Type B pancreatic cell (in vitro differentiated cells): ENCODE data around the gene FAM120B. TPM values are rescaled to one million over a fixed set of nuclear protein-coding genes. Genes with fewer than 3 reads are reported as not detected.

Experiments
- DNase-seq: peaks from one replicate; pipeline ENCODE4 v3.0.0; 2021; ENCODE audit warnings: mixed read lengths; ENCODE audit not compliant: unreplicated experiment; ENCODE audit errors: extremely low spot score
- H3K27ac Mint-ChIP-seq: 2 replicates; pipeline ENCODE4 v1.8.0; 2021; ENCODE audit warnings: mild to moderate bottlenecking, mixed read lengths
- H3K27me3 Mint-ChIP-seq: 2 replicates; pipeline ENCODE4 v1.8.0; 2021; ENCODE audit warnings: mixed read lengths
- H3K36me3 Mint-ChIP-seq: 2 replicates; pipeline ENCODE4 v1.8.0; 2021; ENCODE audit warnings: mixed read lengths
- H3K4me1 Mint-ChIP-seq: one replicate; pipeline ENCODE4 v1.8.0; 2021; ENCODE audit warnings: mixed read lengths; ENCODE audit not compliant: unreplicated experiment
- H3K4me3 Mint-ChIP-seq: 2 replicates; pipeline ENCODE4 v1.8.0; 2021; ENCODE audit warnings: mild to moderate bottlenecking, mixed read lengths
- H3K9me3 Mint-ChIP-seq: 2 replicates; pipeline ENCODE4 v1.8.0; 2021; ENCODE audit warnings: mixed read lengths
- CTCF ChIP-seq: fragments of 200-600 bp; sonication (generic); conservative IDR thresholded peaks from 2 replicates; pipeline ENCODE4 v1.5.0; 2021; ENCODE audit warnings: antibody characterized with exemption, mild to moderate bottlenecking
- total RNA-seq: library from RNA; stranded (reverse); gene quantifications from 2 replicates; pipeline ENCODE4 v1.2.1, GENCODE V29; 2021; ENCODE audit warnings: low replicate concordance

FAM120B gene
- total RNA-seq, 1 donor from 2014 or later = 40.5 TPM

GRCh38 chr6:170290296-170291128, 16.0 kb upstream of the FAM120B start, which contains the start of gene DLL1:
Gene DLL1 (minus strand): TSS chr6:170291078. CDS start chr6:170290139, 939 bp downstream.
- no peak for DNase-seq
- H3K36me3 Mint-ChIP-seq = peaks cover 6% of the 10 kb centered on the region
- peak within 1 kb of the TSS; percentile 90 for H3K4me3 Mint-ChIP-seq
- no peaks in the 10 kb centered on the region for H3K9me3 Mint-ChIP-seq
- H3K4me1 Mint-ChIP-seq = peaks cover 50% of the 10 kb centered on the region
- H3K27me3 Mint-ChIP-seq = peaks cover 78% of the 10 kb centered on the region
- peak within 1 kb of the TSS; percentile 78 for H3K27ac Mint-ChIP-seq
- TF ChIP-seq CTCF = no peak

- Mint-ChIP-seq H3K36me3 (peaks cover 6% of the 10 kb centered on the region), H3K27me3 (peaks cover 72% of the 10 kb centered on the region), H3K4me1 (peaks cover 44% of the 10 kb centered on the region), H3K4me3 (peak overlapping the region; percentile 90), H3K9me3 (no peaks in the 10 kb centered on the region), H3K27ac (peak overlapping the region; percentile 78)
- no peak for TF ChIP-seq CTCF
- no peak for DNase-seq
Observed at GRCh38 chr6:170291271-170292110, 15.1 kb upstream of the FAM120B start.

- DNase-seq = no peak
- Mint-ChIP-seq H3K27ac (peak overlapping the region; percentile 78), H3K4me3 (peak overlapping the region; percentile 90), H3K4me1 (peaks cover 39% of the 10 kb centered on the region), H3K9me3 (no peaks in the 10 kb centered on the region), H3K27me3 (peaks cover 66% of the 10 kb centered on the region), H3K36me3 (peaks cover 6% of the 10 kb centered on the region)
- no peak for TF ChIP-seq CTCF
Observed at GRCh38 chr6:170292111-170292406, 14.5 kb upstream of the FAM120B start.

- no peak for DNase-seq
- Mint-ChIP-seq H3K27me3 (peaks cover 68% of the 10 kb centered on the region), H3K36me3 (peaks cover 6% of the 10 kb centered on the region), H3K4me1 (peaks cover 39% of the 10 kb centered on the region), H3K27ac (peak overlapping the region; percentile 78), H3K4me3 (peak overlapping the region; percentile 90), H3K9me3 (no peaks in the 10 kb centered on the region)
- TF ChIP-seq CTCF = peak; percentile 34
Observed at GRCh38 chr6:170292407-170293158, 14.0 kb upstream of the FAM120B start.
